Left ventricle myocardium inferior (tissue), 1 donor: ENCODE results near the gene ZNF688. TPM values are rescaled to one million over a fixed set of nuclear protein-coding genes. Genes with fewer than 3 reads are reported as not detected.

Experiments used
- DNase-seq: peaks from one replicate; pipeline ENCODE4 v3.0.0-alpha.2; 2020
- H3K27ac ChIP-seq: fragments of 200-600 bp; replicated peaks from 2 replicates; pipeline ENCODE4 v1.8.0; 2021
- H3K27me3 ChIP-seq: fragments of 200-600 bp; 2 replicates; pipeline ENCODE4 v1.8.0; 2021; ENCODE audit warnings: low read depth
- H3K36me3 ChIP-seq: fragments of 200-600 bp; 2 replicates; pipeline ENCODE4 v1.8.0; 2021
- H3K4me1 ChIP-seq: fragments of 200-600 bp; 2 replicates; pipeline ENCODE4 v1.8.0; 2021
- H3K4me3 ChIP-seq: fragments of 200-600 bp; 2 replicates; pipeline ENCODE4 v1.8.0; 2021; ENCODE audit warnings: mild to moderate bottlenecking, moderate library complexity
- H3K9me3 ChIP-seq: fragments of 200-600 bp; replicated peaks from 2 replicates; pipeline ENCODE4 v1.8.0; 2021
- CTCF ChIP-seq: fragments of 200-600 bp; IDR thresholded peaks from 2 replicates; pipeline ENCODE4 v1.8.0; 2021; ENCODE audit warnings: antibody characterized with exemption, mild to moderate bottlenecking, borderline replicate concordance
- intact Hi-C: fragments of 100-400 bp; cut with micrococcal nuclease; formaldehyde crosslinking; loops from one replicate; pipeline ENCODE4 v1.11.0; 2022
- total RNA-seq: library from RNA; stranded (reverse); fragmentation: NEBNext Ultra II Directional; extraction: Animal tissue kit (Norgen Biotek cat#: 25700); gene quantifications from one replicate; pipeline ENCODE4 v1.2.1, GENCODE V29; 2021
- donor health status: DM: no; HTN: yes; CAD: no; lungs with severe emphysema.

Gene ZNF688
- total RNA-seq, 1 donor from 2014 or later, result 10.8 TPM

GRCh38 chr16:30556125-30556473 is 15.4 kb downstream of the ZNF688 start:
- intact Hi-C loops, result no loop called here
- no peaks in the 10 kb centered on the region for H3K9me3 ChIP-seq
- peak overlapping the region; percentile 96 for H3K27ac ChIP-seq
- H3K27me3 ChIP-seq, result no peaks in the 10 kb centered on the region
- peak overlapping the region; percentile 82 for H3K4me3 ChIP-seq
- H3K36me3 ChIP-seq, result peaks cover 30% of the 10 kb centered on the region
- TF ChIP-seq CTCF, result no peak
- DNase-seq, result no peak
- H3K4me1 ChIP-seq, result peaks cover 79% of the 10 kb centered on the region

- TF ChIP-seq CTCF, result no peak
- no peak for DNase-seq
- Histone ChIP-seq H3K27me3 (no peaks in the 10 kb centered on the region), H3K4me1 (peaks cover 78% of the 10 kb centered on the region), H3K9me3 (no peaks in the 10 kb centered on the region), H3K4me3 (peak overlapping the region; percentile 82), H3K27ac (peak overlapping the region; percentile 96), H3K36me3 (peaks cover 30% of the 10 kb centered on the region)
- intact Hi-C loops, result no loop called here
Observed at GRCh38 chr16:30555315-30556124, 16.0 kb downstream of the ZNF688 start.

GRCh38 chr16:30554557-30555314 is 16.8 kb downstream of the ZNF688 start:
- peaks cover 85% of the 10 kb centered on the region for H3K4me1 ChIP-seq
- H3K27me3 ChIP-seq, result no peaks in the 10 kb centered on the region
- no peak for DNase-seq
- H3K27ac ChIP-seq, result peak overlapping the region; percentile 79
- intact Hi-C loops, result no loop called here
- TF ChIP-seq CTCF, result no peak
- no peak overlapping the region for H3K4me3 ChIP-seq
- H3K9me3 ChIP-seq, result no peaks in the 10 kb centered on the region
- peaks cover 30% of the 10 kb centered on the region for H3K36me3 ChIP-seq

- Histone ChIP-seq H3K4me3 (no peak overlapping the region), H3K27me3 (no peaks in the 10 kb centered on the region), H3K9me3 (no peaks in the 10 kb centered on the region), H3K4me1 (peaks cover 94% of the 10 kb centered on the region), H3K36me3 (peaks cover 30% of the 10 kb centered on the region), H3K27ac (peak overlapping the region; percentile 79)
- no peak for TF ChIP-seq CTCF
- intact Hi-C loops, result no loop called here
- no peak for DNase-seq
Observed at GRCh38 chr16:30553393-30553899, 18.1 kb downstream of the ZNF688 start.

- intact Hi-C loops, result no loop called here
- H3K9me3 ChIP-seq, result no peaks in the 10 kb centered on the region
- peak overlapping the region; percentile 79 for H3K27ac ChIP-seq
- H3K4me1 ChIP-seq, result peaks cover 97% of the 10 kb centered on the region
- no peak for TF ChIP-seq CTCF
- H3K4me3 ChIP-seq, result no peak overlapping the region
- H3K36me3 ChIP-seq, result peaks cover 30% of the 10 kb centered on the region
- no peak for DNase-seq
- H3K27me3 ChIP-seq, result no peaks in the 10 kb centered on the region
Observed at GRCh38 chr16:30552956-30553355, 18.6 kb downstream of the ZNF688 start.
